HUES6 (cell line): ENCODE data around the gene IGF2BP2.

Experiments
- H3K27ac ChIP-seq: 2 replicates; pipeline ENCODE4 v1.7.0; 2013; ENCODE audit warnings: low read depth, mild to moderate bottlenecking, low read length, inconsistent platforms
- H3K27me3 ChIP-seq: 2 replicates; pipeline ENCODE4 v1.6.1; 2013; ENCODE audit warnings: low read length; ENCODE audit not compliant: control insufficient read depth, insufficient read depth
- H3K36me3 ChIP-seq: 2 replicates; pipeline ENCODE4 v1.6.1; 2013; ENCODE audit warnings: low read length; ENCODE audit not compliant: control insufficient read depth, insufficient read depth
- H3K4me1 ChIP-seq: 2 replicates; pipeline ENCODE4 v1.6.1; 2013; ENCODE audit warnings: low read length; ENCODE audit not compliant: control insufficient read depth, insufficient read depth
- H3K4me3 ChIP-seq: 2 replicates; pipeline ENCODE4 v1.5.1; 2013; ENCODE audit warnings: low read depth, low read length
- H3K9ac ChIP-seq: one replicate; pipeline ENCODE4 v1.6.1; 2013; ENCODE audit warnings: mild to moderate bottlenecking, low read length
- H3K9me3 ChIP-seq: 2 replicates; pipeline ENCODE4 v1.6.1; 2013; ENCODE audit warnings: low read depth, low read length; ENCODE audit not compliant: control insufficient read depth, insufficient read depth

Gene IGF2BP2

GRCh38 chr3:185746470-185746869 lies 78.4 kb downstream of the IGF2BP2 start:
- no peak overlapping the region for H3K9ac ChIP-seq
- no peaks in the 10 kb centered on the region for H3K27me3 ChIP-seq
- H3K27ac ChIP-seq, result no peak overlapping the region
- H3K4me3 ChIP-seq, result no peak overlapping the region
- H3K9me3 ChIP-seq, result no peaks in the 10 kb centered on the region
- peaks cover 43% of the 10 kb centered on the region for H3K4me1 ChIP-seq
- H3K36me3 ChIP-seq, result 0 out of 2 replicates have a peak, but pooled peaks cover 4% of the 10 kb centered on the region

GRCh38 chr3:185744997-185745843 lies 79.6 kb downstream of the IGF2BP2 start:
- H3K9ac ChIP-seq, result no peak overlapping the region

GRCh38 chr3:185741586-185741985 lies 83.3 kb downstream of the IGF2BP2 start:
- H3K27me3 ChIP-seq, result no peaks in the 10 kb centered on the region
- no peak overlapping the region for H3K9ac ChIP-seq
- no peaks in the 10 kb centered on the region for H3K9me3 ChIP-seq
- H3K36me3 ChIP-seq, result no peaks in the 10 kb centered on the region
- H3K4me3 ChIP-seq, result no peak overlapping the region
- no peak overlapping the region for H3K27ac ChIP-seq
- H3K4me1 ChIP-seq, result peaks cover 34% of the 10 kb centered on the region

More at GRCh38 chr3:185744997-185745843, 79.6 kb downstream of the IGF2BP2 start:
- H3K27me3 ChIP-seq, result no peaks in the 10 kb centered on the region
- H3K4me1 ChIP-seq, result peaks cover 40% of the 10 kb centered on the region
- 0 out of 2 replicates have a peak, but pooled peaks cover 4% of the 10 kb centered on the region for H3K36me3 ChIP-seq
- H3K27ac ChIP-seq, result no peak overlapping the region
- no peak overlapping the region for H3K4me3 ChIP-seq
- H3K9me3 ChIP-seq, result no peaks in the 10 kb centered on the region

GRCh38 chr3:185740133-185740532 lies 84.7 kb downstream of the IGF2BP2 start:
- Histone ChIP-seq H3K9me3 (no peaks in the 10 kb centered on the region), H3K27me3 (no peaks in the 10 kb centered on the region), H3K27ac (no peak overlapping the region), H3K4me3 (no peak overlapping the region), H3K9ac (no peak overlapping the region), H3K4me1 (peaks cover 21% of the 10 kb centered on the region), H3K36me3 (no peaks in the 10 kb centered on the region)

- Histone ChIP-seq H3K27me3 (no peaks in the 10 kb centered on the region), H3K27ac (no peak overlapping the region), H3K9ac (no peak overlapping the region), H3K9me3 (no peaks in the 10 kb centered on the region), H3K36me3 (no peaks in the 10 kb centered on the region), H3K4me3 (no peak overlapping the region), H3K4me1 (peaks cover 18% of the 10 kb centered on the region)
Measured at GRCh38 chr3:185739264-185739701, 85.6 kb downstream of the IGF2BP2 start.

GRCh38 chr3:185737740-185738680 lies 86.8 kb downstream of the IGF2BP2 start:
- Histone ChIP-seq H3K9me3 (no peaks in the 10 kb centered on the region), H3K27ac (no peak overlapping the region), H3K4me3 (no peak overlapping the region), H3K9ac (no peak overlapping the region), H3K36me3 (no peaks in the 10 kb centered on the region), H3K27me3 (no peaks in the 10 kb centered on the region), H3K4me1 (peaks cover 24% of the 10 kb centered on the region)

- Histone ChIP-seq H3K9me3 (no peaks in the 10 kb centered on the region), H3K4me1 (peaks cover 30% of the 10 kb centered on the region), H3K9ac (no peak overlapping the region), H3K27me3 (no peaks in the 10 kb centered on the region), H3K4me3 (no peak overlapping the region), H3K36me3 (no peaks in the 10 kb centered on the region), H3K27ac (no peak overlapping the region)
Measured at GRCh38 chr3:185737020-185737419, 87.8 kb downstream of the IGF2BP2 start.

GRCh38 chr3:185734725-185735096 lies 90.1 kb downstream of the IGF2BP2 start:
- H3K4me1 ChIP-seq, result peaks cover 25% of the 10 kb centered on the region
- H3K36me3 ChIP-seq, result no peaks in the 10 kb centered on the region
- no peak overlapping the region for H3K9ac ChIP-seq
- H3K27ac ChIP-seq, result no peak overlapping the region
- no peaks in the 10 kb centered on the region for H3K27me3 ChIP-seq
- H3K9me3 ChIP-seq, result no peaks in the 10 kb centered on the region
- H3K4me3 ChIP-seq, result no peak overlapping the region

GRCh38 chr3:185733980-185734724 lies 90.7 kb downstream of the IGF2BP2 start:
- Histone ChIP-seq H3K27me3 (no peaks in the 10 kb centered on the region), H3K4me3 (no peak overlapping the region), H3K9me3 (no peaks in the 10 kb centered on the region), H3K9ac (no peak overlapping the region), H3K36me3 (no peaks in the 10 kb centered on the region), H3K27ac (no peak overlapping the region), H3K4me1 (peaks cover 28% of the 10 kb centered on the region)

GRCh38 chr3:185732782-185733181 lies 92.1 kb downstream of the IGF2BP2 start:
- Histone ChIP-seq H3K4me1 (peaks cover 40% of the 10 kb centered on the region), H3K9ac (no peak overlapping the region), H3K9me3 (no peaks in the 10 kb centered on the region), H3K27me3 (no peaks in the 10 kb centered on the region), H3K4me3 (no peak overlapping the region), H3K36me3 (no peaks in the 10 kb centered on the region), H3K27ac (no peak overlapping the region)
